Skeletal muscle satellite cell (primary cell): ENCODE measurements around the gene TRAFD1.

Source experiments
- H3K27me3 ChIP-seq: 2 replicates; pipeline ENCODE4 v1.7.0; 2013; ENCODE audit warnings: low read length; ENCODE audit not compliant: control insufficient read depth, insufficient read depth
- H3K36me3 ChIP-seq: 2 replicates; pipeline ENCODE4 v1.7.0; 2013; ENCODE audit warnings: mild to moderate bottlenecking, control low read depth, low read length; ENCODE audit not compliant: insufficient read depth
- H3K4me1 ChIP-seq: 2 replicates; pipeline ENCODE4 v1.7.0; 2013; ENCODE audit warnings: low read length; ENCODE audit not compliant: control insufficient read depth, insufficient read depth
- H3K4me2 ChIP-seq: 2 replicates; pipeline ENCODE4 v1.7.0; 2013; ENCODE audit warnings: mild to moderate bottlenecking, low read length
- H3K4me3 ChIP-seq: 2 replicates; pipeline ENCODE4 v1.7.0; 2013; ENCODE audit warnings: low read length
- H3K9ac ChIP-seq: 2 replicates; pipeline ENCODE4 v1.7.0; 2013; ENCODE audit warnings: mild to moderate bottlenecking, low read depth, low read length, moderate library complexity
- H3K9me3 ChIP-seq: replicated peaks from 2 replicates; pipeline ENCODE4 v1.7.0; 2013; ENCODE audit warnings: mild to moderate bottlenecking, control low read depth, low read length

Gene TRAFD1

GRCh38 chr12:112183141-112184021 is 58.0 kb downstream of the TRAFD1 start:
- Histone ChIP-seq H3K9me3 (no peaks in the 10 kb centered on the region), H3K27me3 (no peaks in the 10 kb centered on the region), H3K4me1 (peaks cover 11% of the 10 kb centered on the region), H3K4me2 (no peak overlapping the region), H3K36me3 (peaks cover 22% of the 10 kb centered on the region), H3K4me3 (no peak overlapping the region), H3K9ac (no peak overlapping the region)

GRCh38 chr12:112184056-112184887 is 58.9 kb downstream of the TRAFD1 start:
- Histone ChIP-seq H3K4me2 (no peak overlapping the region), H3K36me3 (peaks cover 20% of the 10 kb centered on the region), H3K4me1 (peaks cover 11% of the 10 kb centered on the region), H3K27me3 (no peaks in the 10 kb centered on the region), H3K9ac (no peak overlapping the region), H3K4me3 (no peak overlapping the region), H3K9me3 (no peaks in the 10 kb centered on the region)

GRCh38 chr12:112185093-112185923 is 59.9 kb downstream of the TRAFD1 start:
- H3K9me3 ChIP-seq, result no peaks in the 10 kb centered on the region
- H3K9ac ChIP-seq, result no peak overlapping the region
- H3K4me1 ChIP-seq, result peaks cover 11% of the 10 kb centered on the region
- H3K4me2 ChIP-seq, result no peak overlapping the region
- H3K27me3 ChIP-seq, result no peaks in the 10 kb centered on the region
- H3K4me3 ChIP-seq, result no peak overlapping the region
- H3K36me3 ChIP-seq, result peaks cover 23% of the 10 kb centered on the region

- Histone ChIP-seq H3K36me3 (peaks cover 43% of the 10 kb centered on the region), H3K4me2 (no peak overlapping the region), H3K9ac (no peak overlapping the region), H3K4me1 (peaks cover under 1% of the 10 kb centered on the region), H3K9me3 (no peaks in the 10 kb centered on the region), H3K4me3 (no peak overlapping the region), H3K27me3 (no peaks in the 10 kb centered on the region)
These were observed 62.9 kb downstream of the TRAFD1 start for GRCh38 chr12:112188130-112188830.

DNA sequence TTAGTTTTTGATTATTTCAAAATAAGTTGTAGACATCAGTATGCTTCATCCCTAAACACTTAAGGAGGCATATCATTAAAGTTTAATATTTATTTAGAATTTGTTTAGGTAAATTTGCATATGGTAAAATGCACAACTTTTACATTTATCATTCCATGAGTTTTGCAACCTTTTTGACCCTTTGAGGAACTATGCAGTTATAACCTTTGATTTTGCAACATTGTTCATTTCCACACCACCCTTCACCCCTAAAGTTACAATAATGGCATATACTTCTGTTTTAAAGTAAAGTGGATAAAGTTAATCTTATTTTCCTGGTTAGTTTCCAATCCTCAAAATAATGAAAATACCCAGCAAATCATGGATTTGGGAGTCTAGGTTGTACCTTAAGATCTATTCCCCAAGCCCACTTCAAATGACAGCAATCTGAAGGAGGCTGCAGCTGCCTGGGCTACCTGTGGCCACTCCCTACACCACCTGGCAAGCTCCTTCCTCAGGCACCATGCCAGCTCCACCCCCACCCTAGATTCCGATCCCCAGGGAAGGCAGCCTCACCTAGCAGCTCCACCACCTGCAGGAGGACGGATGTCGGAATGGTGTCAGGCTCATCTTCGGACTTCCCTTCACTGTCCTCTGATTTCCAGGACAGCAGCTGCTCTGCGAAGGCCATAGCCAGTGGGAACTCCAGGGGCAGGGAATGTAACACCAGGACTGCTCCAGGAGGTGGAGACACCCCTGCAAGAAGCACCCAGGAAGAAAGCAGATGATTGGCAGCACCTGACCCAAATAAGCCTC is 65.1 kb downstream of the TRAFD1 start:
- Histone ChIP-seq H3K4me2 (no peak overlapping the region), H3K36me3 (peaks cover 48% of the 10 kb centered on the region), H3K4me1 (no peaks in the 10 kb centered on the region), H3K9me3 (no peaks in the 10 kb centered on the region), H3K9ac (no peak overlapping the region), H3K27me3 (no peaks in the 10 kb centered on the region), H3K4me3 (no peak overlapping the region)

GRCh38 chr12:112191201-112191600 is 65.8 kb downstream of the TRAFD1 start:
- Histone ChIP-seq H3K4me1 (no peaks in the 10 kb centered on the region), H3K36me3 (peaks cover 50% of the 10 kb centered on the region), H3K9me3 (no peaks in the 10 kb centered on the region), H3K4me2 (no peak overlapping the region), H3K27me3 (no peaks in the 10 kb centered on the region), H3K4me3 (no peak overlapping the region), H3K9ac (no peak overlapping the region)

DNA sequence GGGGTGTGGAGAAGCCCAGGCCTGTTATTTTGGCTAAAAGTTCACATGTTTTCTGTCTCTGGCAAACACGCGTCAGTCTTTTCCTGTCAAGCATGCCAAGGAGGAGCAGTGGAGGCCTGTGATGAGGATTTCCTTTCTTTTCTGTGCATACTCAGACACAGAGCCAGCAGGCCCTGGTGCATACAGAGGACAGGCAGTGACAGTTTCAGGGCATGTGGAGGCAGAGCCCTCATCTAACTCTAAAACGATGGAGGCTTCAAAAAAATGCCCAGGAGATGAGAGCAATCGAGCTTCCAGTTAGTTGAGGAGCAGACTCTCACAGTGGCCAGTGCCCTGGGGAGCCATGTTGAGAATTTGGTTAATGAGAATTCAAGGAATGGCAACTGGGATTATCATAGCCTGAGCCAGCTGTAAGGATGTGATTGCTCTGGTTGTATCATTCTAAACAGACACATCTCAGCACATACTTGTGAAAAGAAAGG is 66.5 kb downstream of the TRAFD1 start:
- H3K9ac ChIP-seq, result no peak overlapping the region

GRCh38 chr12:112192475-112192874 is 67.1 kb downstream of the TRAFD1 start:
- Histone ChIP-seq H3K4me2 (no peak overlapping the region), H3K9ac (no peak overlapping the region), H3K4me3 (no peak overlapping the region), H3K36me3 (peaks cover 51% of the 10 kb centered on the region), H3K27me3 (no peaks in the 10 kb centered on the region), H3K4me1 (no peaks in the 10 kb centered on the region), H3K9me3 (no peaks in the 10 kb centered on the region)

More for the DNA sequence above, 66.5 kb downstream of the TRAFD1 start:
- Histone ChIP-seq H3K36me3 (peaks cover 51% of the 10 kb centered on the region), H3K4me2 (no peak overlapping the region), H3K9me3 (no peaks in the 10 kb centered on the region), H3K4me3 (no peak overlapping the region), H3K27me3 (no peaks in the 10 kb centered on the region), H3K4me1 (no peaks in the 10 kb centered on the region)

DNA sequence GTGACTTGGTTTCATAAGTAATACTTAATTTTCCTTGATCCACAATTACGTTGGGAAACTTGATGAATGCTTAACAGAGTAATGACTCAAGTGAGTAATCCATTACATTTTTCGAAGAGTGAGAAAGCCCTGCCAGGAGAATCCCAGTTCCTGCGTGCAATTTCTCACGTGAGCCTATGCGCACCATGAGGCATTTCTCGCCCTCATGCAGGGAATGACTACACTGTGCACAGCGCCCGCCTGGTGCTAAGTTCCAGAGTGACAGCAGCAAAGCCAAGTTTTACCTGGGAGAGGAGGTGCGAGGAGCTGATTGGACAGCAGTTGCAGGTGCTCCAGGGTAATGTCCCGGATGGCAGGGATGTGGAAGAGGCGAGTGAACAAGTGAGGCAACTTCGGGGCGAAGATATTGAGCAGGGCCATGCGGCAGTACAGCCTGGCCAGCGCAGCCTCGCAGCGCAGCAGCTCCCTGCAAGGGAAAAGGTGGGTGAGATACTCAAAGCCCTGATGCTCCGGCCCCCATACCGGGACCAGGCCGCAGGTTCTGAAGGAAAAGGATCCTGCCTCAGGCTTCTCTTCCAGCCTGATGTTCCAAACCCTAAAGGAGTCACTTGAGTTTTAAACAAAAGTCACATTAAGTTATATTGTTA is 69.4 kb downstream of the TRAFD1 start:
- H3K36me3 ChIP-seq, result peaks cover 59% of the 10 kb centered on the region
- no peak overlapping the region for H3K4me2 ChIP-seq
- H3K4me3 ChIP-seq, result no peak overlapping the region
- no peak overlapping the region for H3K9ac ChIP-seq
- no peaks in the 10 kb centered on the region for H3K27me3 ChIP-seq
- H3K9me3 ChIP-seq, result no peaks in the 10 kb centered on the region
- no peaks in the 10 kb centered on the region for H3K4me1 ChIP-seq
